ENCODE results near the gene WDR62.

DNA sequence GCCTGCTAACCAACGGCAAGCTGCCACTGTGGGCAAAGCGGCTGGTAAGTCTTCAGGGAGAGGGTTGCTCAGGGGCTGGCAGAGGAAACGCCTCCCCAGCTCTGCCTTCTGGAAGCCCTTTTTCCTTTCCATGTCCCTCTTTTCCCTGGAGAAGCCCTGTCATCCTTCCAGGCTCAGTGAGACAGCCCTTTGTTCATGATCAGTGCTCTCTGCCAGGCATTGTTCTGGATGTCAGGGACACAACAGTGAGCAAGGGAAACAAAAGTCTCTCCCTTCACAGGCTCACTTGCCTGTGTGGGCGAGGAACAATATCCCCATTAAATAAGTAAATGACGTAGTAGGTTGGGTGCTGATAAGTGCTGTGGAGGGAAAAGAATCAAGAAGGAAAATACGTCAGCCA, 42.3 kb downstream of the WDR62 start:
- TF ChIP-seq, protein P1, sequence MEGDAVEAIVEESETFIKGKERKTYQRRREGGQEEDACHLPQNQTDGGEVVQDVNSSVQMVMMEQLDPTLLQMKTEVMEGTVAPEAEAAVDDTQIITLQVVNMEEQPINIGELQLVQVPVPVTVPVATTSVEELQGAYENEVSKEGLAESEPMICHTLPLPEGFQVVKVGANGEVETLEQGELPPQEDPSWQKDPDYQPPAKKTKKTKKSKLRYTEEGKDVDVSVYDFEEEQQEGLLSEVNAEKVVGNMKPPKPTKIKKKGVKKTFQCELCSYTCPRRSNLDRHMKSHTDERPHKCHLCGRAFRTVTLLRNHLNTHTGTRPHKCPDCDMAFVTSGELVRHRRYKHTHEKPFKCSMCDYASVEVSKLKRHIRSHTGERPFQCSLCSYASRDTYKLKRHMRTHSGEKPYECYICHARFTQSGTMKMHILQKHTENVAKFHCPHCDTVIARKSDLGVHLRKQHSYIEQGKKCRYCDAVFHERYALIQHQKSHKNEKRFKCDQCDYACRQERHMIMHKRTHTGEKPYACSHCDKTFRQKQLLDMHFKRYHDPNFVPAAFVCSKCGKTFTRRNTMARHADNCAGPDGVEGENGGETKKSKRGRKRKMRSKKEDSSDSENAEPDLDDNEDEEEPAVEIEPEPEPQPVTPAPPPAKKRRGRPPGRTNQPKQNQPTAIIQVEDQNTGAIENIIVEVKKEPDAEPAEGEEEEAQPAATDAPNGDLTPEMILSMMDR (IDR thresholded peaks at IDR 0.05; ENCODE audit: insufficient read depth, low read depth, low read length), result no peak
- no peak for TF ChIP-seq EZH2 (IDR thresholded peaks at IDR 0.05; ENCODE audit: insufficient read depth, low read length)
